Ramos (cell line): ENCODE data around the gene CERS1.

Experiments used
- in situ Hi-C: fragments of 300-500 bp; cut with MboI; formaldehyde crosslinking; loops from one replicate; pipeline ENCODE4 v1.14.3; 2022; ENCODE audit warnings: low sequenced_read_pairs; ENCODE audit not compliant: unreplicated experiment

Gene CERS1

GRCh38 chr19:18878058-18878797 lies 17.7 kb downstream of the CERS1 start:
- in situ Hi-C loops, result no loop called here

- in situ Hi-C loops, result no loop called here
Observed at GRCh38 chr19:18876865-18877264, 19.1 kb downstream of the CERS1 start.

- in situ Hi-C loops, result no loop called here
Observed at GRCh38 chr19:18875726-18876125, 20.2 kb downstream of the CERS1 start.

GRCh38 chr19:18871543-18871942 lies 24.4 kb downstream of the CERS1 start:
- in situ Hi-C loops, result no loop called here

- in situ Hi-C loops, result no loop called here
Observed at GRCh38 chr19:18870531-18871172, 25.3 kb downstream of the CERS1 start.

- in situ Hi-C loops, result no loop called here
Observed at GRCh38 chr19:18869781-18870530, 26.0 kb downstream of the CERS1 start.

GRCh38 chr19:18869023-18869618 lies 26.8 kb downstream of the CERS1 start:
- in situ Hi-C loops, result no loop called here

- in situ Hi-C loops, result no loop called here
Observed at GRCh38 chr19:18868380-18869022, 27.5 kb downstream of the CERS1 start.

GRCh38 chr19:18867751-18868150 lies 28.2 kb downstream of the CERS1 start:
- in situ Hi-C loops, result no loop called here

GRCh38 chr19:18867199-18867598 lies 28.8 kb downstream of the CERS1 start:
- in situ Hi-C loops, result no loop called here

GRCh38 chr19:18866800-18867123 lies 29.2 kb downstream of the CERS1 start:
- in situ Hi-C loops, result no loop called here

- in situ Hi-C loops, result no loop called here
Observed at GRCh38 chr19:18865973-18866799, 29.8 kb downstream of the CERS1 start.

- in situ Hi-C loops, result no loop called here
Observed at GRCh38 chr19:18865106-18865972, 30.6 kb downstream of the CERS1 start.

- in situ Hi-C loops, result no loop called here
Observed at GRCh38 chr19:18863843-18864362, 32.1 kb downstream of the CERS1 start.

GRCh38 chr19:18862976-18863842 lies 32.7 kb downstream of the CERS1 start:
- in situ Hi-C loops, result no loop called here

- in situ Hi-C loops, result no loop called here
Observed at GRCh38 chr19:18861917-18862316, 34.0 kb downstream of the CERS1 start.

- in situ Hi-C loops, result no loop called here
Observed at GRCh38 chr19:18861235-18861634, 34.7 kb downstream of the CERS1 start.

GRCh38 chr19:18860725-18861124 lies 35.2 kb downstream of the CERS1 start:
- in situ Hi-C loops, result no loop called here
